RWPE2 (cell line): Measurements from ENCODE around the gene GTPBP1.

Experiments
- ATAC-seq: fragments of 200-7000 bp; cut with Tn5 transposase; 3 replicates; pipeline ENCODE4 v1.9.1; 2021; ENCODE audit warnings: low read depth
- DNase-seq: peaks from one replicate; pipeline ENCODE4 v3.0.0-alpha.2; 2020; ENCODE audit warnings: low spot score
- H3K27ac ChIP-seq: fragments of 450-650 bp; 2 replicates; pipeline ENCODE4 v1.5.1; 2017; ENCODE audit warnings: mild to moderate bottlenecking; ENCODE audit not compliant: poor library complexity, severe bottlenecking
- H3K27me3 ChIP-seq: fragments of 250-450 bp; sonication (Bioruptor Pico); 2 replicates; pipeline ENCODE4 v1.5.1; 2021; ENCODE audit warnings: mild to moderate bottlenecking, moderate library complexity; ENCODE audit not compliant: insufficient read depth, poor library complexity, severe bottlenecking
- H3K36me3 ChIP-seq: fragments of 250-450 bp; sonication (Bioruptor Pico); 2 replicates; pipeline ENCODE4 v1.5.1; 2020; ENCODE audit warnings: low read depth, mild to moderate bottlenecking, moderate library complexity
- H3K4me1 ChIP-seq: fragments of 250-450 bp; sonication (Bioruptor Pico); 2 replicates; pipeline ENCODE4 v1.5.1; 2021; ENCODE audit warnings: mild to moderate bottlenecking, moderate library complexity; ENCODE audit not compliant: insufficient read depth, poor library complexity, severe bottlenecking
- H3K4me3 ChIP-seq: fragments of 250-450 bp; sonication (Bioruptor Pico); 2 replicates; pipeline ENCODE4 v1.5.1; 2021; ENCODE audit warnings: mild to moderate bottlenecking, moderate library complexity; ENCODE audit not compliant: severe bottlenecking
- H3K9me3 ChIP-seq: fragments of 250-450 bp; sonication (Bioruptor Pico); 2 replicates; pipeline ENCODE4 v1.5.1; 2021; ENCODE audit warnings: mild to moderate bottlenecking, moderate library complexity; ENCODE audit not compliant: severe bottlenecking
- CTCF ChIP-seq: fragments of 450-650 bp; IDR thresholded peaks from one replicate; pipeline ENCODE4 v1.5.1; 2017; ENCODE audit warnings: mild to moderate bottlenecking, moderate library complexity; ENCODE audit not compliant: poor library complexity, severe bottlenecking

Gene GTPBP1

GRCh38 chr22:38751066-38751421 is 45.3 kb downstream of the GTPBP1 start:
- Histone ChIP-seq H3K36me3 (peaks cover 74% of the 10 kb centered on the region), H3K27me3 (no peaks in the 10 kb centered on the region), H3K4me3 (no peak overlapping the region), H3K9me3 (no peaks in the 10 kb centered on the region), H3K27ac (no peak overlapping the region), H3K4me1 (peaks cover 16% of the 10 kb centered on the region)
- DNase-seq (no peak), ATAC-seq (no peak)
- TF ChIP-seq CTCF, result no peak

- Histone ChIP-seq H3K9me3 (no peaks in the 10 kb centered on the region), H3K27me3 (no peaks in the 10 kb centered on the region), H3K36me3 (peaks cover 70% of the 10 kb centered on the region), H3K4me1 (peaks cover 18% of the 10 kb centered on the region), H3K4me3 (no peak overlapping the region), H3K27ac (peak overlapping the region; percentile 9)
- ATAC-seq (no peak; the same call in 2 of the 3 replicates), DNase-seq (no peak)
- no peak for TF ChIP-seq CTCF
These were observed 45.9 kb downstream of the GTPBP1 start for GRCh38 chr22:38751422-38752346.

GRCh38 chr22:38753948-38754750 is 48.4 kb downstream of the GTPBP1 start:
- Histone ChIP-seq H3K9me3 (no peaks in the 10 kb centered on the region), H3K27me3 (no peaks in the 10 kb centered on the region), H3K36me3 (peaks cover 49% of the 10 kb centered on the region), H3K4me3 (peak overlapping the region; percentile 77), H3K4me1 (peaks cover 17% of the 10 kb centered on the region), H3K27ac (peak overlapping the region; percentile 90)
- DNase-seq (no peak), ATAC-seq (peak; percentile 38)
- TF ChIP-seq CTCF, result no peak

GRCh38 chr22:38754751-38755154 is 49.0 kb downstream of the GTPBP1 start:
- DNase-seq, result no peak
- Histone ChIP-seq H3K4me3 (peak overlapping the region; percentile 77), H3K27ac (peak overlapping the region; percentile 90)

More at GRCh38 chr22:38754751-38755154, 49.0 kb downstream of the GTPBP1 start:
- H3K27me3 ChIP-seq, result no peaks in the 10 kb centered on the region
- ATAC-seq, result peak; percentile 12; the same call in 1 of the 3 replicates
- H3K36me3 ChIP-seq, result peaks cover 43% of the 10 kb centered on the region
- no peak for TF ChIP-seq CTCF
- peaks cover 14% of the 10 kb centered on the region for H3K4me1 ChIP-seq
- H3K9me3 ChIP-seq, result no peaks in the 10 kb centered on the region
